Adipose tissue (tissue), 3 donors: ENCODE measurements around the gene OBSCN. TPM values are rescaled to one million over a fixed set of nuclear protein-coding genes. Genes with fewer than 3 reads are reported as not detected.
"Not testable (repeated sequence)": the region's sequence is repeated elsewhere in the genome, so short reads cannot be mapped to it uniquely, and the experiment has no call there.

Experiments
- H3K27ac ChIP-seq: one replicate; pipeline ENCODE4 v1.5.1; 2013; ENCODE audit warnings: low read depth, low read length
- WGBS, 3 donors: extraction: QIAGEN DNeasy Blood & Tissue Kit; methylation state at CpG; one replicate each; pipeline ENCODE4 v1.1.7; 2013; 5-methylcytosine and 5-hydroxymethylcytosine counted together
- polyA plus RNA-seq, 3 donors: library from polyadenylated mRNA; stranded (reverse); fragments of 200-250 nt; gene quantifications; one replicate each; pipeline ENCODE4 v1.2.3, GENCODE V29; 2013
- donor health status: healthy with polysubstance abuse.
- donor health status: Bipolar disorder and iron deficiency.
- donor health status: healthy.

Gene OBSCN
- polyA plus RNA-seq, 3 donors = 3.0 to 7.9 (median 3.2) TPM

GRCh38 chr1:228181645-228182034 is 26.2 kb upstream of the OBSCN start:
- WGBS, 3 donors = 85 to 91% (median 89%) methylated on average over 9 of the region's 9 CpGs
- H3K27ac ChIP-seq = no peak overlapping the region

- 85 to 92% (median 90%) methylated on average over 22 to 32 of the region's 32 CpGs for WGBS, 3 donors
- no peak overlapping the region for H3K27ac ChIP-seq
Measured at GRCh38 chr1:228182296-228183030, 25.4 kb upstream of the OBSCN start.

- WGBS, 3 donors = 72 to 87% (median 83%) methylated on average over 7 of the region's 7 CpGs
- H3K27ac ChIP-seq = no peak overlapping the region
Measured at GRCh38 chr1:228184152-228184551, 23.7 kb upstream of the OBSCN start.

GRCh38 chr1:228185641-228185965 is 22.2 kb upstream of the OBSCN start:
- 68 to 83% (median 81%) methylated on average over 11 of the region's 11 CpGs for WGBS, 3 donors
- H3K27ac ChIP-seq = no peak overlapping the region

GRCh38 chr1:228188249-228188648 is 19.6 kb upstream of the OBSCN start:
- 76 to 87% (median 85%) methylated on average over 2 of the region's 2 CpGs for WGBS, 3 donors
- H3K27ac ChIP-seq = not testable (repeated sequence)

GRCh38 chr1:228190182-228190581 is 17.7 kb upstream of the OBSCN start:
- no peak overlapping the region for H3K27ac ChIP-seq
- 86 to 88% (median 88%) methylated on average over 14 of the region's 14 CpGs for WGBS, 3 donors

- no peak overlapping the region for H3K27ac ChIP-seq
- 84 to 94% (median 93%) methylated on average over 5 of the region's 5 CpGs for WGBS, 3 donors
Measured at GRCh38 chr1:228190778-228191177, 17.1 kb upstream of the OBSCN start.

GRCh38 chr1:228194436-228194835 is 13.4 kb upstream of the OBSCN start:
- H3K27ac ChIP-seq = no peak overlapping the region
- 78 to 83% (median 83%) methylated on average over 3 of the region's 3 CpGs for WGBS, 3 donors

- 86 to 94% (median 89%) methylated on average over 8 of the region's 8 CpGs for WGBS, 3 donors
Measured at GRCh38 chr1:228194921-228195812, 12.7 kb upstream of the OBSCN start.

GRCh38 chr1:228197555-228198147 is 10.2 kb upstream of the OBSCN start:
- no peak overlapping the region for H3K27ac ChIP-seq
- 90 to 98% (median 94%) methylated on average over 4 of the region's 4 CpGs for WGBS, 3 donors

More at GRCh38 chr1:228194921-228195812, 12.7 kb upstream of the OBSCN start:
- H3K27ac ChIP-seq = no peak overlapping the region

- WGBS, 3 donors = 62 to 75% (median 63%) methylated on average over 2 of the region's 2 CpGs
- H3K27ac ChIP-seq = no peak overlapping the region
Measured at GRCh38 chr1:228198977-228199590, 8.8 kb upstream of the OBSCN start.

GRCh38 chr1:228204958-228205357 is 2.9 kb upstream of the OBSCN start:
- no peak overlapping the region for H3K27ac ChIP-seq
- 43 to 60% (median 48%) methylated on average over 8 of the region's 8 CpGs for WGBS, 3 donors

- WGBS, 3 donors = 38 to 43% (median 42%) methylated on average over 15 of the region's 15 CpGs
- no peak overlapping the region for H3K27ac ChIP-seq
Measured at GRCh38 chr1:228205526-228206436, 2.1 kb upstream of the OBSCN start.

- no peak overlapping the region for H3K27ac ChIP-seq
- WGBS, 3 donors = 59 to 70% (median 69%) methylated on average over 16 of the region's 16 CpGs
Measured at GRCh38 chr1:228206582-228207351, 1.1 kb upstream of the OBSCN start.

- H3K27ac ChIP-seq = no peak overlapping the region
Measured at GRCh38 chr1:228207381-228207810, 448 bp upstream of the OBSCN start.

GRCh38 chr1:228208831-228209551 is 1.1 kb downstream of the OBSCN start:
- WGBS, 3 donors = 69 to 72% (median 71%) methylated on average over 16 to 19 of the region's 19 CpGs
- no peak overlapping the region for H3K27ac ChIP-seq

More at GRCh38 chr1:228207381-228207810, 448 bp upstream of the OBSCN start:
- 76 to 88% (median 80%) methylated on average over 8 of the region's 8 CpGs for WGBS, 3 donors
